ELR (cell line): ENCODE results near the gene SMARCA2.

Experiments
- DNase-seq: peaks from one replicate; pipeline ENCODE4 v3.0.0-alpha.2; 2015; ENCODE audit warnings: low read depth

Gene SMARCA2

GRCh38 chr9:2040828-2041227 lies 25.7 kb downstream of the SMARCA2 start:
- no peak for DNase-seq

- DNase-seq: no peak
These were observed 26.6 kb downstream of the SMARCA2 start for GRCh38 chr9:2041736-2042135.

- DNase-seq: no peak
These were observed 28.1 kb downstream of the SMARCA2 start for GRCh38 chr9:2043243-2043642.

GRCh38 chr9:2043881-2044462 lies 28.8 kb downstream of the SMARCA2 start:
- DNase-seq: no peak

- DNase-seq: no peak
These were observed 32.1 kb downstream of the SMARCA2 start for GRCh38 chr9:2047144-2047671.

- DNase-seq: no peak
These were observed 32.8 kb downstream of the SMARCA2 start for GRCh38 chr9:2047916-2048315.

- DNase-seq: no peak
These were observed 35.1 kb downstream of the SMARCA2 start for GRCh38 chr9:2050236-2050635.

- DNase-seq: peak; percentile 66
These were observed 39.0 kb downstream of the SMARCA2 start for GRCh38 chr9:2053883-2054845.

GRCh38 chr9:2055203-2055658 lies 40.1 kb downstream of the SMARCA2 start:
- DNase-seq: peak; percentile 72

- DNase-seq: no peak
These were observed 44.3 kb downstream of the SMARCA2 start for GRCh38 chr9:2059274-2059929.

- no peak for DNase-seq
These were observed 45.3 kb downstream of the SMARCA2 start for GRCh38 chr9:2060424-2060823.

- DNase-seq: no peak
These were observed 50.6 kb downstream of the SMARCA2 start for GRCh38 chr9:2065704-2066103.

- DNase-seq: peak; percentile 51
These were observed 51.4 kb downstream of the SMARCA2 start for GRCh38 chr9:2066312-2067273.

- no peak for DNase-seq
These were observed 57.7 kb downstream of the SMARCA2 start for GRCh38 chr9:2072752-2073405.

- no peak for DNase-seq
These were observed 67.6 kb downstream of the SMARCA2 start for GRCh38 chr9:2082772-2083171.

- no peak for DNase-seq
These were observed 68.3 kb downstream of the SMARCA2 start for GRCh38 chr9:2083479-2083878.

GRCh38 chr9:2085716-2086115 lies 70.6 kb downstream of the SMARCA2 start:
- DNase-seq: no peak

- DNase-seq: no peak
These were observed 71.0 kb downstream of the SMARCA2 start for GRCh38 chr9:2086116-2086515.

GRCh38 chr9:2086971-2087370 lies 71.8 kb downstream of the SMARCA2 start:
- no peak for DNase-seq

GRCh38 chr9:2087500-2088313 lies 72.6 kb downstream of the SMARCA2 start:
- peak; percentile 70 for DNase-seq
